Amniotic stem cell (primary cell): ENCODE results near the gene ZNF474.

Source experiments
- DNase-seq: peaks from one replicate; lab custom pipeline; 2025; lab: John Stamatoyannopoulos, UW

Gene ZNF474

DNA sequence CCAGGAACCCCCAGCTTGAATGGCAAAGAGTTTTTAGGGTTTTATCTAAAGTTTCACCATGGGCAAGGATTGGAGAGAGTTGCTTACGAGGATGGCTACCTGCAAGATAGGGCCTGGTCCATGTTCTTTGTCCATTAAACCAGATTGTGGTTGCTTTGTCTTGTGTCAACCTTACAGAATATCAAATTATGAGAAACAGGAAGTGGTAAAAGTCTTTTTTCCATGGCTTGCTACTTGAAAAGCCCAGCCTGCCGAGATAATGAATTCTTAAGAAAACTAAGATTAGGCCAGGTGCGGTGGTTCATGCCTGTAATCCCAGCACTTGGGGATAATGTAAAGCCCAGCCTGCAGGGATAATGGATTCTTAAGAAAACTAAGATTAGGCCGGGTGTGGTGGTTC, 24.4 kb downstream of the ZNF474 start:
- DNase-seq, result no peak

DNA sequence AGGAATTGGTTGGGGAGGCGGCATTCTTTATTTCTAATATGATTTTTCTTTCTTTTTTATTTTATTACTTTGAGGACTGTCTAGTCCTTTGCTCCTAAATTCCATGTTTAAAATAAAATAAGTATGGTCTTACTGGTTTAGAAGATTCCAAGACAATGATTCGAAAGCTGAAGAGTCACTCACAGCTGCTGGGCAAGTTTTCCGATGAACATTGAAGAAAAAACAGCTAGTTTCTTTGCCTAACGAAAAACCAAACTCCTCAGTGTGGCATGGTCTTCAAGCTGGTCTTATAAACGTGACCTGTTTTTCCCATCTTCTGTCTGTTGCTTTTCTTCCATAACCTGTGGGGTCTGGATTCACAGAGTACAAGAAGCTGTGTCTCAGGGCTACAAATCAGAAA, 25.1 kb downstream of the ZNF474 start:
- DNase-seq, result no peak

DNA sequence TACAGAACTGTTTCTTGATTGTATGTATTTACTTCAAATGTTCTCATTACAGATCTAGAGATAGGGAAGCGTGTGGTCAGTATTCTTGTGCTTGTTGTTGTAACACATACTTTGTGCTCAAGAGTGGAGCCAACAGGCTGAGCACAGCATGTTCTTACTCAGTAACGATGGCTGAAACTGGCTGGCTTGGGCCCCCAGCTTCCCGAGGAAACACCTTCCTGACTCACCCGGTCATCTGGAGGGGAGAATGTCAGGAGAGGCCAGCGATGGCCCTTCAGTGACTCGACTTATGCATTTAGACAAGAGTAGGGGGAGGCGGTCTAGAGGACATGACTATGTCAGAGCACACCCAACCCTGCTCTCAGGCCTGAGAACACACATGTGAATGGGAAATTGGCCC, 25.6 kb downstream of the ZNF474 start:
- DNase-seq, result peak; percentile 40

DNA sequence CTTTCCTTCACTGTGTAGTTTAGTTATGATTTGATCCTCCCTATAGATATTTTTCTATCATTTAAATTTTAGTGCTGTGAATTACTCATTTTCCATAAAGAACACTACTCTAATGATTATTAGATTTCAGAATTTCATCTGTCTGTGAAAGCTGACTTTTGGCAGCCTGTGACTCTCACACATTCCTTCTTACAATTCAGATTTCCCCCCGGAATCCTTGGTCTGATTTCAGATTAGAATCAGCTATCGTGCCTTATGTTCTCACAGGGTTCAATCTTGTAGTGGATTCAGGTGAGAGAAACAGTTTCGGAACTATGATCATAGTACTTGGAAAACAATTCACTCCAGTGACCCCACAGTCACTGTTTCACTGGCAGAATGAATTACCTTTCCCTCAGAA, 26.2 kb downstream of the ZNF474 start:
- no peak for DNase-seq

DNA sequence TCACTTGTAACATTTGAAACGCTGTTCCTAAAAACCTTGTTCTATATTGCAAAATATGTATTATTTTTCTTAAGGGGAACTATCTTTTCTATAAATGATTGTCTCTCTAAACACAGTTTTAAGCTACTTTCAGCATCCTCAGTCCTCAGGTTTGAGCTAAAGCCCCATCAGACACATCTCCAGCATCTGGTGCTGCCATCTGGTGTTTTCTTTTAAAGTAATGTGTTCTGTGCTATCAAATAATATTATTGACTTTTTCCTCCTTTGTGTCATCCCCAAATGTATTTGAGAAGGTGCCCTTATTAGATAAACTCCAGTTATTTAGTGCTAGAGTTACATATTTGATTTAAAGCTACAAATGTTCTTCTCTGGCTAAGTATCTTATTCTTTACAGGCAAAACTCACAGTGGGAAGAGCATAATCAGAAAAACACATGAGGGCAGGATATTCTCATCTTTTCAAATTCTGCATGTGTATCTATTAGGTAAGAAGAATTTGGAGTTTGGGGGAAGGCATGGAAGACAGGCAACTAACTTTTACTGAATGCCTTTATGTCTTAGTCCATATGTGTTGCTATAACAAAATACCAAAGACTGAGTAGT, 27.5 kb downstream of the ZNF474 start:
- DNase-seq, result peak; percentile 53

DNA sequence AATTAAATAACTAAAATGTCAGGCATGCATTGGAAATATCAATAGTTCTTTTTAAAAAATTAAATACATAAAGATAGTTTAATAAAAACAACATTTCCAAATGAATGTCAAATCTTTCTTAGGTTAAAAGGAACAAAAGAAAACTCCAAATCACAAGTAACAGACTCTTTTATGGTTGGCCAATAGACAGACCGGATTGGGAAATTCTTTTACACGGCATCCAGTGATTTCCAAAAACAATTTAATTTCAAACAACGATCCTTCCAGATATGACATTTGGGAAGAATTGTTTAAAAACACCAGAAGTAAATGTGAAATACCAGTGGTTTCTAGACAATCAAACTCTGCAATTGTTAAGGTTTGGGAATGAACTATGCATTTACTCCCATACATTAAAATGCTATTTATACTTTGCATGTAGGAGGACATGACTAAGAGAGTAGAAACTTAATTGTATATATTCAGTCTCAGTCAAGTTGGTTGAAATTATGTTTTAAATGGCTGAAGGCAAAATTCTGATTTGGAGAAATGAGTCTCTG, 32.8 kb downstream of the ZNF474 start:
- no peak for DNase-seq

DNA sequence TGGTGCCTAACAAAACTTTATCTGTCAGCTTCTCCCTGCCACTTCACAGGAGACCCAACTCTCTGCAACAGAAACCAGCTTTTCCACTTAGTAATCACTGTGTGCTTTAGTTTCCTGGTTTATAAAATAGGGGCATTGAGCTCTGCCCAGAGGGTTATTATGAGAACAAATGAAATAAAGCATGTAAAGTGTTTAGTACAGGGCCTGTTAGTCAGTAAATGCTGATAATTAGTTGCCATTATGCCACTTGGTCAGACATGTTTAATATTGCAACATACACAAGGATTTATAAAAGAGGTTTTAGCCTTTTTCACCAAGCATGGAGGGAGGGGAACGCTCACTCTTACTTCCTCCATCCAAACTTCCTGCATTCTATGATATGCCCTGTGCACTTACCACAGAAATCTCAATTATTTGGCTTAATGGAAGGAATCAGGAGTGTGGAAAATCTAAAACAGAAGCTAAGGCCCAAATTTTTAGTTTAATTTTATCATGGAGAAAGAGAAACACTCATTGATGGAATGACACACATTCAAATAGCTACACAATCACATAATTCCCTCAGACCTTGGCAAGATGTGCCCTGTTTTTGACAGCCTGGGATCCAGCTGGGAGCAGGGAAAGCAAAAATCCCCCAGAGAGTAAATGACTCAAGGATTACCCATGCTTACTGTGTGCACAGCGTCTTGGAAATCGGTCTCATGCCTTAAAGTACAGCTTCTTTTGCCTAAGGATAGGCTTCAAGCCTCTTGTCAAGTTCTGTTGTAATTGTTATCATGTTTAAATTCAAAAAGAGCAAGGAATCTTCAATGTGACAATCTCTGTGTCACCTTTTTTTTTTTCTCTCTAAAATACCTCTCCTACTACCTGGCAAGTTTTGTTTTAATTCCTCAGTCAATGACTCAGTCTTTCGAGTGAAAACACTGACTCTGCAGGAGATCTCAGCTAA, 34.0 kb downstream of the ZNF474 start:
- peak; percentile 76 for DNase-seq

DNA sequence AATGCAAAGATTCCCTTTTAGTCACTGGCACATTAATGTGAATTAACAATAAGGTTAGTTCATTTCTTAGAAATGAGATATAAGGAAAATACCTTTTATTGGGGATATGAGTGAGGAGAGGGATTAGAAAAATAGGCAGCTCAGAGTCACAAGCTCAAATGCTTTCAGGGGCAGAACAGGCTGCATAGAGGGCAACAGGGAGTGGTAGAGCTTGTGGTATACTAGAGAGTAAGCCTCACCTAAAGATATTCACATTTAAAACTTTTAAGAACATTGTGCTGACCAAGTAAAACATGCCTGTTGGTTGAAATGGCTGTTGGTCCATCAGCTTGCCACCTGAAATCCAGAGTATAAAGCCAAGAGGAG, 34.7 kb downstream of the ZNF474 start:
- DNase-seq, result no peak

DNA sequence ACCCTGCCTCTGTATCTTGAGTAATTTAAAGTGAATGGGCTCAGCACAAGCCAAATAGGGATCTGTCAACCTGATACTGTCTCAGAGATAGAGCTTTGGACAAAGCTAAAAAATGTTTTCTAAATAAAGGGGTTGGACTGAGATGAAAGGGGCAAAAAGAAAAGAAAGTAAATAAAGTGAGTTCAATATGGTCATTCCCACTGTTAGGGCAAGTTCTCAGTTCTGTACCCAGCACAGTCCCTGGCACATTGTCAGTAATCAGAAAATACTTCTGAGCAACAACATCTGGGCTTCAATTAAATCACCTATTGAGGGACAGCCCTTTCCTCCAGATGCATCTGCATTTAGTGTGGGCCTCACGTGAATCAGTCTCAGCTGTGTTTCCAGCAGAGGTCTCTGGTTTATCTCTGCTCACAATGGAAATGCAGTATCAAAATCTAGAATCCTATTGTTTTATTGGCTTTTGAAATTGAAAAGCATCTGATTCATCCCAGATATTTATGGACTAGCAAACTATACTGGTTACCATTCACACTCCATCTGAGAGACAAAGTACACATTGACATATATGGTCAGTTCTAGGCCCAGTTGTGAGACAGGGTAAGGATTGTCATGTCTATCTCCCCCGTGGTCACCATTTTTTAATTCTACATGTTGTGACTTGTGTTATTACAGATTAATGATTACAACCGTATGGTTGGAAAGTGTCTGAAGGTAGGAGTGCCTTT, 35.6 kb downstream of the ZNF474 start:
- DNase-seq, result no peak

DNA sequence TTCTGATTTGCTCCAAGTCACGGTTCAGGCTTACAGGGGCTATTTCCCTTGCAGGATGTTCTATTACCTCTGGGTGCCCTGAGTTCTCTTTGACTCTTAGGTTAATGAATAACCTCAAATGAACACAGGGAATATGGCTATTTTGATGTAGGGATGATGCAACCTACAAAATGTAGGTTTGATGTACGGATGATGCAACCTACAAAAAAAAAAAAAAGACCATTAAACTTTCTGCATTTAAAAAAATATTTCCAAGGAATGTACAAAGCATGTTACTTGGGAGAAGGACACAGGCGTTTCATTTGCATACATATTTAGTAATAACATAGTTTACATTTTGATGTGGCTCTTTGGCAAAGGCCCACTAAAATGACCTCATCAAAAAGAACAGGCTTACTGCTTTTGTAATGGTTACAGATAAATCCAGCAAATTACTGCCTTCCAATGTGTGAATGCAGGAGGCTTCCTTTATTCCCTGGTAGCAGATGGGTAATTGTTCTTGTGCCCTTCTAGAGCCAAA, 36.3 kb downstream of the ZNF474 start:
- DNase-seq, result no peak

DNA sequence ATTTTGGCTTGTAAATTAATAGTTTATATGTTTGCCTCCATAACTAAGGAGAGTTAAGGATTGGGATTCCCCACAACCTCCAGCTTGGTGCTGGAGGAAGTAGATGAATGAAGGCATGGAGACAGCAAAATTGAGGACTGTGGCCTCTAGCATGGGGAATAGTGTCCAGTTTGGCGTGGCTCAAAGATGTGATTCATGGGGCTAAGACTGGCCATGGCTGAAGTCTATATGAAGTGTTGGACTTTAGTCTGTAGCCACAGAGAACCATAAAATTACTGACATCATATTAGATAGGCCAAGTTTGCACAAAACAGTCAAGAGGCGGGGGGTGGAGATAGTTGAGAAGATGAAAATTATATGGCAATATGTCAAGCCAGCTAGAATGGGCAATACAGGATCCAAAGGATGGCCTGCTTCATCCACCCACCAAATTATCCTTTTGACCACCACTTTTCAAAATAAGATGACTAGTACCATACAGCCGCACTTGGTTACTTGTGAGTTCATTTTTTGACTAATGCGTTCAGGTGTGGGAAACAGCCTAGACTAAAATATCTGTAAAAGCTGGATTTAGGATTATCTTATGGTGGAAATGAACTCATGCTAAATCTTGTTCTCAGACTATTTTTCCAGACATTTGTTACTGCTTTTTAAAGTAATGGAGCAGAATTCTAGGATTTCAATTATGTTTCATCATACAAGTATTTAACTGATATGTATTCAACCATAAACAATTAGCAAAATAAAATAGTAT, 40.2 kb downstream of the ZNF474 start:
- DNase-seq, result no peak

DNA sequence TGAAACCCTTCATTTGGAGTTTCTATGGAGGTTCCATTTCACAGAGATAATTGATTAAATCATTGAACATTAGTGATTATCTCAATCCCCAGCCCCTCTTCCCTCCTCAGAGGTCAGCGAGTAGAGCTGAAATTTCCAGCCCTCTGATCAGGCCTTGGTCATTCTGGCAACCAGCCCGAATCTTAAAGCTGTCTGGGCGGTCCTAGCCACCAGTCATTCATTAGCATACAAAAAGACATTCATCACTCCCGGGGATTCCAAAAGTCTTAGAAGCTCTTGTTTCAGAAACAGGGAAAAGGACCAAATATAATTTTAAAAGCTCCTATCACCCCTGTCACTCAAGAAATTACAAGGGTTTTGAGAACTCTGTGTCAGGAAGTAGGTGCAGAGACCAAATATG, 41.3 kb downstream of the ZNF474 start:
- DNase-seq, result no peak

DNA sequence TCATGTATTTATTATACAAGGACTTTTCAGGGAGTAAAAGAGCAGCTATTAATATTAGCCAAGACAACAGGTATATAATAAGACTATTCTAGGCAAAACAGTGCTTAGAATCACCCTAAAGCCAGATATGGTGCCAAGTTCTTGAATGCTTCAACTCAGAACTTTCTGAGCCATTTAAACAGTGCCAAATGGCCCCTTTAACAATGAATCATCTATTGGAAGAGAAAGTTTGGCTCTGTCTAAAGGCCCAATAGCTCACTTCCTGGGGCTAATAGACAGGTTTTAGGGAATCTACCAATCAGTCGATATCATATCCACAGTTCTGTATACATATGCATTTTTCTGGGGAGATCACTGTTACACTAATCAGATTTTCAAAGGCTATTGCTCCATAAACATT, 42.9 kb downstream of the ZNF474 start:
- no peak for DNase-seq

DNA sequence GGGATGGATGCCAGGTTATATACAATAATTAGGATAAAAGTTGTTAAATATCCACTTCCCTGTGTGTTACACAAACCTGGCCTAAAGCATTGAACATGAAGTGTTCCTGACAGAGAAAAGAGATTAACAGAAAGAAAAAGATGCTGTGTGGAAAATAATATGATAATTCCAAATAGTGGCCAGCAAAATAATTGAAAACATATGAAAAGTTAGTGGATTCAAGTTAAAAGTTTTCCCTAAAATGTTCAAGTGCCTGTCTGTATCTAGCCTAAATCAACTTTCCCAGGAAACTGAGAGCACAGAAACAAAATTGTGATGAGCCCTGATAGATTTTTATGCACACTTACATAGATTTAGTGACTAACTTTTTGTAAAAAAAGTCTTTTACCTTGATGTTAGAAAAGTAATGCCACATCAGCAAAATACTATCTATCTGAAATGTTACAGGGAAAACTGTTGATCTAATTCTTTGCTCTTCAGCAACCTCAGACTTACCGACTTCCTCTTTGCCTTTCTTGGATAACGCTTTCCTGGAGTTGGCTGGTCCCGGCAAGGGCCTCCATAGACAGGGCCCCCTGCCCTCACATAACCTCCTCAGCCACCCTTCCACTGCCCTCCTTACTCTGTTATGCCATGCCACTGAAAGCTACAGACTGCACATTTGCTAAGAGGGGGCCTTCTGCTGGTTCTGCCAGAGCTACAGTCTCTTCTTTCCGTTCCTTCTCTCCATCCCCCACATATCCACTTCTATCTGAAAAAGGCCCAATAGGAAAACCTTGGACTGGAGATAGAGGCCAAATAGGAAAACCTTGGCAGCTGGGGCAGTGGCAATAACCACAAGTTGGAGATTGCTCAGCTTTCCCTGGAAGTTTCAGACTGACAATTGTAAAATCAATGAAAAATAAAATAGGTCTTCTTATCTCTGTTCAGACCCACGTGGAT, 44.4 kb downstream of the ZNF474 start:
- no peak for DNase-seq

DNA sequence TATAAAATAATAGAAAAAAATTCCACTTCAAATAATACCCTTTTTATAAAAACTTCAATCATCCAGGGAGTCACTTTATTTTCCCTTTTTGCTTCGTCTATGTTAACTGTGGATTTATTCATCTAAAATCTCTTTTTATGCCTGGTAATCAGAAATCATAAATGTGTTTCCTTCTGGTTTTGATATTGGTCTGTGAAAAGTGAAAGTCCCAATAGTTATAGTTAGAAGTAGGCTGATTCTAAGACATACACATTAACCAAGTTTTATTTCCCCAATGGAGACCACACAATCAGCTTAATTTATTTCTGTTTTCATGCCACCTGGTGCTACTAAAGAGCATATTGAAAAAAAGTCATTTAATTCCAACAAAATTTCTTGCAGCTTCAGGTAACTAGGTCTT, 45.7 kb downstream of the ZNF474 start:
- DNase-seq, result no peak

DNA sequence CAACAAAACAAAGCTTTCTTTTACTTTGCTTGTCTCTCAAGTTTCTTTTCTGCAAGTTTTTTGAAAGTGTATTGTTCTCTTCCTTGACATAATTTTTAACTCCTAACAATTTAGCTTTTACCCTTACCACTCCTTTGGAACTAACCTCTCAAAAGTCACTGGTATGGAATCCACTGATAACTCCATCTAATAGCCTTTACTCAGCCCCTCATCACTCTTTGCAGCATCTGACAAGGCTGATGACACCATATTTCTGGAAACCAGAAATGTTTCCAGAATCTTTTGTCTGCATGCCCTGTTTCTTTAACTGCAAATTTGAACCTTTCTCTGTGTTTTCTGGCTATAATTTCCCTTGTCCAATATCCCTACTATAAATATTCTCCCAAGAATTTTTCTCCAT, 46.5 kb downstream of the ZNF474 start:
- no peak for DNase-seq

DNA sequence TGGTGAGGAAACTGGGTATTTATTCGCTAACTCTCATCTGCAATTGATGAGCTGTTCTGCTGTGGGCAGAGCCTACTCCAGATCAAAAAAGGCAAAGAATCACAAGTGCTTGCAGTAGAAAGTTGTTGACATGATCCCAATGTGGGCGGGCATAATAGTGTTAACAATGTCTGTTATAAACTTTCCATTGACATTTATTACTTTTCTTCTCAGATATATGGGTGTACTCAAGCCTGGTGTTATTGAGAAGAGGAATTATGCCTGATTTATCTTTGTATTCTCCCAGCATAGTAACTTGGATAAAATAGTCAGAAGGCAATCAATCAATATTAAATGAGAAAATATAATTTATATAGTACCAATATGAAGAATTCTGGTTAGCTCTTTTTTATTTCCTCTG, 47.8 kb downstream of the ZNF474 start:
- no peak for DNase-seq

DNA sequence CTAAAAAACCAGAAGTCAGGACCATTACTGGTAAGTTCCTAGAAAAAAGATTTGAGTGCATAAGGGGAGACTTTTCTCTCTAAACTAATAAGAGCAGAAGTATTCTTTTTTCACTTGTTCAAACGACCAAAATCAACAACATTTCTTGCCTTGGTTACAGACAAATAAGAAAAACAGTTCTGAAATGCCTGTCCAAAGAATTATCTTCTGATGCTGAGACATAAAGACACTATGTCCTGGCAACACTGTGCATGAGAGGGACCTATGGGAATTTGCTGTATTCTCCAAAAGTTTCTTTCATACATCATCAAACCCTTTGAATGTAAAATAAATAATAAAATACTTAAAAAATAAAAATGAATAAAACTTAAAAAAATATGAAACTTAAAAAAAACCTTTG, 50.4 kb downstream of the ZNF474 start:
- DNase-seq, result no peak

DNA sequence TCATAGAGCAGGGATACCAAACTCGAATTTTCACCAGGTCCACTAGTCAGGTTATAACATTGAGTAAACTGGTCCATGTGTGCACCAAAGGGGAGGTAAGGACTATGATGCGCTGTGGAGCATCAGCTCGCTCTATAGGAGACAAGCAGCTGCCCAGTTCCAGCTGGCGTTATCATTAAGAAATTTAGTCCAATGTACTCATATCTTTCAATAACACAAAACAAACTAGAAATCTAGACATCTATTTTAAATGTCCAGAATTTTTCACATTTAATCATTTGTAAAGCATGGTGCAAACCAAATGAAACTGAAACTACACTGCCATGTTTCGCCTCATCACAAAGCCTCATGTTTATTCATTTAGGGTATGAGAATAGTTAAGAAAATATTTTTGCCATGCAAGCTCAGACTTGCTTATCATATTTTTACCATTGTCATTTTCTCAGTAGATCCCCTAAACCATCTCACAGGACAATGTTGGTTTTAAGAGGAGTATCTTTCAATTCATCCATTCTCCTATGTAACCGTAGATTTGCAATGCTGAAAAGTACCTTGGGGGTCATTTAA, 50.9 kb downstream of the ZNF474 start:
- DNase-seq, result no peak

DNA sequence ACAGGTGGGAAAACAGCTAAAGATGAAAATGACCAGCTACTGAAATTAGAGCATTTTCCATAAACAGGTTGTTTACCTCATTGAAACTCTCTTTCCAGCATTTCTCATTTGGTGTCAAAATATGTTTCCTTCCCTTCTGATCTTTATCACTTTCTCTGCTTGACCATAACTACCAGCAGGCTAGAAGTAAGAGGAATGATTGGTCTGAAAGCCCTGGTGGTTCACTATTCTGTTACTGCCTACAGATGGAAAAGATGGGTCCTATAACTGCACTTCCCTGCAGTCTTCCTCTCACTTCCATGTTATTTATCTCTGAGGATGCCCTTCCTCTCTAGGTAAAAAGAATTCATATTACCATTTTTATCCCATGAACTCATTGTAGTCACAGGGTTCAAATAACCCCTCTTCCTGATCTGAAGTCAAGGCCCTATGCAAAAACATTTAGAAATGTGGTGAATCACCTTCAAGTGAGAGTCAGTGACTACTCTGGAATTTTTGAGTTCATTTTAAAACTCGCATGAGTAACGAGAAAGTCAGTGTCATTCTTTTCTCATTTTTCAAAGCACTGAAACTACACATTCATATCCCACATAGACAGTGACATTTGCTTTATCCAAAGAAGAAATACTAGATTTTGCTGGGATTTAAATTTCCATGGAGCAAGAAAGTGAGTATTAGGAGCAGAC, 51.7 kb downstream of the ZNF474 start:
- peak; percentile 81 for DNase-seq
